NCI-H524 treated with DMSO at 0.1 percent for 48 hours (cell line): ENCODE results near the gene SERPINC1.
"Not testable (repeated sequence)": the region's sequence is repeated elsewhere in the genome, so short reads cannot be mapped to it uniquely, and the experiment has no call there.

ENCODE experiments used
- DNase-seq: peaks from one replicate; lab custom pipeline; 2025; lab: John Stamatoyannopoulos, UW

SERPINC1 gene

DNA sequence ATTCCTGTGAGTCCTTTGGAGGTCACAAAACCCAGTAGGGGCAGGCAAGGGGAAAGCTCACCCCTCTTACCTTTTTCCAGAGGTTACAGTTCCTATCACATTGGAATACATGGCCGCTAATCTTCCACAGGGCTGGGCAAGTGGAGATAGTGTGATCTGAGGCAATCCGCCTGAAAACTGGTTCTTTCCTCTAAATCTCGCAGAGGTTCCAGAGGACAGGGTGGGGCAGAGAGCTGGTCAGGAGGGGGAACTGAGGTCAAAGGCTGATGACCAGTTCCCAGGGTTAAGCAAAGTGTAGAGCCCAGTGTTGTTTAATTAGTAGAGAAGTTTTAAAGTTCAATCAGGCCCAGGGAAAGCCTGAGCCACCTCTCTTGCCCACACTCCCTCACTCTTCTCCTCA is at the start of gene SERPINC1:
TSS of gene SERPINC1 (minus strand) at position 179 of the 400 bp plus-strand sequence. CDS start at position 111, 68 bp downstream.
- no peak for DNase-seq

DNA sequence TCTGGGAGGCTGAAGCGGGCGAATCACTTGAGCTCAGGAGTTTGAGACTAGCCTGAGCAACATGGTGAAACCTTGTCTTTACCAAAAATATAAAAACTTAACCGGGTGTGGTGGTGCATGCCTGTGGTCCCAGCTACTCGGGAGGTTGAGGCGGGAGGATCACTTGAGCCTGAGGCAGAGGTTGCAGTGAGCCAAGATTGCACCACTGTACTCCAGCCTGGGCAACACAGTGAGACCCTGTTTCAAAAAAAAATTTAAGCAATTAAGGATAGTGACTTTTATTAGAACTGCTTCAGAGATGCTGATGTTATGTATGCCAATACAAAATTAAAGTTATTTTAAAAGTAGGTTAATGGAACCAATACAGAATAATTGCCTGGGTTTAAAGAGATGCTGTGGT is 48.8 kb upstream of the SERPINC1 start:
- not testable (repeated sequence) for DNase-seq

DNA sequence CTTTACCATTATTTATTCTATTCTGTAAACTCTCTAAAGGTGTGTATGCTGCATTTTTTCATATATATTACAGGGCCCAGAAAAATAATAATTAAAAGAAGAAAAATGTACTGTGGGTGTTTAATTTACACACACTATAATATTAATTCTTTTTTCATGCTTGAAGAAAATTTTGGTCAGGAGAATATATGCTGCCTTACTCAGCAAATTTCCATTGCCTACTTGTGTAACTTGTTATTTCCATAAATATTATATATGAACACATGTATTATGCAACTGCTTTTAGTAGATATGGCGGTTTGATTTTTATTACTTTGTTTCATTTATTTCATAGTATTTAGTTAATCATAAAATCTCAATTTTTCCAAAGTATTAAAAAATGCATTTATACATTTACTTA is 46.4 kb upstream of the SERPINC1 start:
- DNase-seq: no peak

DNA sequence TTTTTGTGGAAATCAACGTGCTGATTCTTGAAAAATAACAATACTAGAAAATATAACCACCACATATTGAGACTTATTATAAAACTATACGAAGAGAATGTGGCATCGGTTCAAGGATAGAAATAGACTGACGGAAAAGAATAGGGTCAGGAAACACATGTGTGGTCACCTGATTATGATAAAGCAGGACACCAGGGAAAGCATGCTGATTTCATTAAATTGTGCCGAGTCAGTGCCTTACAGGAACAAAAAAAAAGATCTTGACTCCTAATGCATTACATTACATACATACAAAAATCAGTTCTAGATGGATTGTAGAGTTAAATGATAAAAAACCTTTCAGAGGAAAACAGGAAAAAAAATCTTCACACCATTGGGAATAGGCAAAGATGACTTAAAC is 43.5 kb upstream of the SERPINC1 start:
- DNase-seq: no peak

DNA sequence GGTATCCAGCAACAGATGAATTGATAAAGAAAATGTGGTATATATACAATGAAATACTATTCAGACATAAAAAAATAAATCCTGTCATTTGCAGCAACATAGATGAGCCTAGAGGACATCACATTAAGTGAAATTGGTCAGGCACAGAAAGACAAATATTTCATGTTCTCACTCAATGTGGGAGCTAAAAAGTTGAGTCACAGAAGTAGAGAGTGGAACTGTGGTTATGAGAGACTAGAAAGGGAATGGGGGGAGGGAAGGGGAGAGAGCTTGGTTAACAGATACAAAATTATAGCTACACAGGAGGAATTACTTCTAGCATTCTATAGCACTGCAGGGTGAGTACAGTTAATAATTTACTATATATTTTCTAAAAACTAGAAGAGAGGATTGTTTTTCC is 37.1 kb upstream of the SERPINC1 start:
- no peak for DNase-seq

DNA sequence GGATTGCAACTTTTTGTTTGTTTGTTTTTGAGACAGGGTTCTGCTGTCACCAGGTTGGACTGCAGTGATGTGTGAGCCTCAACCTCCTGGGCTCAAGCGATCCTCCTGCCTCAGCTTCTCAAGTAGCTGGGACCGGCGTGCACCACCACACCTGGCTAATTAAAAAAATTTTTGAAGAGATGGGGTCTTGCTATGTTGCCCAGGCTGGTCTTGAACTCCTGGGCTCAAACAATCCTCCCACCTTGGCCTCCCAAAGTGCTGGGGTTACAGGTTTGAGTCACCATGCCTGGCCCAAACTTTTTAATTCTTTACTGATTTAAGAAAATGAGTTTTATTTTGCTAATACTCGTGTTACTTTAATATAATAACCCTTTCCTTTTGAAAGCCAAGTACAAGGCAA is 31.5 kb upstream of the SERPINC1 start:
- no peak for DNase-seq

DNA sequence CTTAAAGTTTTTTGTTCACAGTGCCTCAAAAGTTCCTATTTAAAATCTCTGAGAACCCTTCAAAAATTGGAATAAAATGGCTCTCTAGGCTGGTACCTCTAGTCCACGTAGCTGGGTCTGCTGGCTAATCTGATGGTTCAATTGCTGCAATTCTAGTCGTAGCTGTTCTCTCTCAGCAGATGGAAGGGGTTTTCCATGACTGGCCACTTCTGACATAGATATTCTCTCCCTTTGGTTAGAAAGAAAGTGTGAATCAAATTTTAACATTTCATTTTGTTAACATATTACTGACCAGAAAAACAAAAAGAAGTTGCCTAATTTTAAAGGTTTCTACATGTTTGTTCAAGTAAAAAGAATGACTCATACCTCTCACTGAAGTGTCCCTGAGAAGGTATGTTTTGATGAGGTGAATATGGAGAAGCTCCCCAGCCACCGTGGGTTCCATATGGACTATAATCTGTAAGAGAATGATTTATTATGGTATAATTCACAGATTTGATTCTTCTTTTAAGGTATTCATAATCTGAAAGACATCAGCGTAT is 29.3 kb upstream of the SERPINC1 start:
- no peak for DNase-seq

DNA sequence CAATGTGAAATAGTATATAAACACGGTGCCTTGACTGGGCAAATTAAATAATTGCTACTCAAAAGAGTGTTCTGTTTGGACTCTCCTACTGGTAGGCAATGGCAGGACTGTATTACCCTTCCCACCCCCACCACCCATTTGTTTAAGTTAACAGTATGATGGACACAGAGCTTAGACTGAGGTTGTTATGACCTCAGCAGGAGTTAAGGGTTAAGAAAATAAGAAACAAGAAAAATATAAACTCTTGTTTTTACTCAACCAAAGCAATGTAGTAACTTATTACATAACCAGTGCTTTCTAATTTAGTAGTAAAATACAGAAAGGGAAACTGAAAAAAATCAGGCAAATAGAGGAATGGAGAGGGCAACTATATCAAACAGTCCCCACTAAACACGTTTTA is 19.9 kb upstream of the SERPINC1 start:
- DNase-seq: no peak

DNA sequence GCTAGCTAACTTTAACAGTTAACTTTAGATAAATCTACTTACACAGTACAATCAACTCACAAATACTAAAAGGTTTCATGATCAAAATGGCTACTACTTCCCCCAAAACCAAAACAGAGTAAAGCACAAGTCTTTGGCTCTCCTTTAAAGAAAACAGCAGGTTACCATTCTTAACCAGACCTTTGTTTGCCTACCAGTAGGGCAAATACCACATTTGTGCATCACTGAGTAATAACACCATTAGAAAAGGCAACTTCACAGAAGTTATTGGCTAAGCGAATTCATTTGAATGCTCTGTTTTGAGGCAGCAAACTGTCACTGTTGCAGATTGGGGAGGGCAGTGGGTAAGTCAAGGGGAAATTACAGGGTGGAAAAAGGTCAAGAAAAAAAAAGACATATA is 17.3 kb upstream of the SERPINC1 start:
- no peak for DNase-seq

DNA sequence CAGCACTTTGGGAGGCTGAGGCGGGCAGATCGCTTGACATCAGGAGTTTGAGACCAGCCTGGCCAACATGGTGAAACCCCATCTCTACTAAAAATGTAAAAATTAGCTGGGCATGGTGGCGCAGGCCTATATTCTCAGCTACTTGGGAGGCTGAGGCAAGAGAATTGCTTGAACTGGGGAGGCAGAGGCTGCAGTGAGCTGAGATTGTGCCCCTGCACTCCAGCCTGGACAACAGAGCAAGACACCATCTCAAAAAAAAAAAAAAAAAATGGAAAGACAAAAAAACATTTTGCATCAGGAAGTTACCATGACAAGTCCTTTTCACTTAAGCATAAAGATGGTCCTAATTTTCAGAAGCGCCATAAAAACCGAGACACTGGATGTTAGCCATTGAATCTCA is 13.4 kb upstream of the SERPINC1 start:
- DNase-seq: not testable (repeated sequence)

DNA sequence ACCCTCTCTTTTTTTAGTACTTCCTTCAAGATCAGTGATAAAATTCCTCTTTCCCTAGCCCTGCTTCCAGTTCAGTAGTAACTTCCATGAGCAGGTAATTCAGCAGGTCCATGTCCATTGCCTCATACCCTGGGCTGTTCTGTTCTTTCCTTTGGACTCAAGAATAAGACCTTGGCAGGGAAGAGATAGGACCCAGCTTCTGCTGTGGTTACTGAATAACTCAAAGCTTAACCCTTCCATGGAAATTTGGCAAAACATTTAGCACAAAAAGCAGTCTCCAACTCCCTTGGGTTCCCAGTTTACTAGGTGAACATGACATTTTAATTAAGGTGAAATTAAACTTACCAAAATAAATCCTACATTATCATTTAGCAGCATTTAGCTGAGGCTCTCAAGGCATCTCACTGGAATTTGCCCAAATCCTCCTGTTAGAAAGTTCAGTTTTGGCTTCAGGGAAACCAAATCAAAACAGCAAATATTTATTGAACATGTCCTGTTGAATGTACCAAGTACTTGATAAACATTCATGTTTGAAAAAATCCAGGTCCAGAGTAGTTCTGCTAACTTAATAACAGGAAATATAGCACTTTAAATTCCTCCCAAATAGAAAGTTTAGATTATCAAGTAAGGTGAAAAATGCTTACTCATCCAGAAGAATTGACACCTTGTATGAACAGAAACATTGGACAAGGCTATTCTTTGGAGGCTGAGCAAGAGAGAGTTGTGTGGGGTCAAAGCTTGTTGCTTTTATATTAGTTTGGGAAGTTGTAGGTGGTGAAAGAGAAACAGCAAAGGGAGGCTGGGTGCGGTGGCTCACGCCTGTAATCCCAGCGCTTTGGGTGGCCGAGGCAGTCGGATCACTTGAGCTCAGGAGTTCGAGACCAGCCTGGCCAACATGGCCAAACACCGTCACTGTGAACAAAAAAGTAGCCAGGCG is 8.4 kb upstream of the SERPINC1 start:
- no peak for DNase-seq

DNA sequence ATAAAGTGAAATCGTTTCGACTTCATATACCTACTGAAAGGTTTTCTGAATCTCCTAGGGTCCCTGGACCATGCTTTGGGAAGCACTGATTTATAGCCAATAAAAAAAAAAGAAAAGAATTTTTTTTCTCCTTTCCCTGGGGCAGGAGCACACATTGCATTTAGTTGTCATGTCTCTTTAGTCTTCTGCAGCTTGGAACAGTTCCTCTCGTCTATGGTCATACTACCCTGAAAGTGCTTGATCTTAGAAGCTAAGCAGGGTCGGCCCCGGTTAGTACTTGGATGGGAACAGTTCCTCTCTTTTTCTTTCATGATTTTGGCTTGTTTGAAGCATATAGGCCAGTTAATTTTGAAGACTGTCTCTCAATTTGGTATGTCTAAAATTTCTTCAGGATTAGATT is 3.7 kb upstream of the SERPINC1 start:
- no peak for DNase-seq

DNA sequence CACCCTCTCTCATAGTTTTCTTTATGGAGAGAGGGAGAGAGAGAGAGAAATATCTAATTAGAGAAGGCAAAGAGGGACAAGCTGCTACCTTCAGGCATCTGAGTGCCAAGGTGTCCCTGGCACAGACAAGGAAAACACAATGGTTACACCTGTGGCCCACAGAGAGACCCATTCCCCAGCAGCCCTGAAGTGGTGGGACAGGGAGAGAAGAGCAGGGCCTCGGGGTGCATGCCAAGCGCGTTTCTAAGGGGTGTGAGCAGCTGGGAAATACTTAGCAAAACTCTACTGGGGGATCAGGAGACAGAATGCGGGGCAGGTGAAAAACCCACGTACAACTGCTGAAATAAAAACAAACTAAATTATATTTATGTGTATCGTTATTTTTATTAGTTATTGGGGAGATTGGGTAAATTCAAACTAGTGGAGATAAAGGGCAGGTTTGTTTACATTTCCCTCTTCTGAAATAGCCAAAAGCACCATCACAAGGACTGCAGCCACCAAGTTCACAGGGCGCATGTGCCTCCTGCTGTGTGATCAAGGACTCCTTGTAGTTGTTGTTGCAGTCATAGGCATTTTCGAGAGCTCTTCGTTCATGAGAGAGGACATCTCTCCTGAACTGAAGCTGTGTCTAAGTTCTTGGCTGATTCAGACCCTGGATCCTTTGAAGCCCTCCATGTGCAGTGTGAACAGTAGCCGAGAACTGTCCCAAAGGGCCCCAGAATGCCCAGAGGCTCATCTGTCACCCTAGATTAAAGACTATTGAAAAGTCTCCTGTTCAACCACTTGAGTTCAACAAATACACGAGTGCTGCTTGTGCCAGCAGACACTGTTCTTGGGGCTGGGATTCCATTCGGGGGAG is 737 bp upstream of the SERPINC1 start:
- DNase-seq: no peak

DNA sequence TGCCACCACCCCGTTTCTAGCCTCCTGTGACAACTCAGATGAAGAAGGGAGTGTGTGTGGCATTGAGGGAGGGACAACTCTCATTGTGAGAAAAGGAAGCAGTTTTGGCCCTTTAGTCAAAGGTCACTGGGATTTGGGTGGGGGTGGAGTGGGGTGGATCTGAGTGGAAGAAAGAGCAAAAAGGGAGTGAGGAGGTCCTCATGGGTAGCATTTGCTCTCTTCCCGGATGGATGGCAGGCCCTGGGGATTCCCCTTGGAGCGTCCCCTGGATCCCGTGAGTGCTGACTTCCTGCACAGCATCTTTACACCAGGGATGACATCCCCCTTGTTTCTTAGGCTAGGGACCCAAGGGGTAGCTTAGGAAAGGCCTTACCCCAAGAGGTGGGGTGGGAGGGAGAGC is 460 bp downstream of the SERPINC1 start:
- no peak for DNase-seq

DNA sequence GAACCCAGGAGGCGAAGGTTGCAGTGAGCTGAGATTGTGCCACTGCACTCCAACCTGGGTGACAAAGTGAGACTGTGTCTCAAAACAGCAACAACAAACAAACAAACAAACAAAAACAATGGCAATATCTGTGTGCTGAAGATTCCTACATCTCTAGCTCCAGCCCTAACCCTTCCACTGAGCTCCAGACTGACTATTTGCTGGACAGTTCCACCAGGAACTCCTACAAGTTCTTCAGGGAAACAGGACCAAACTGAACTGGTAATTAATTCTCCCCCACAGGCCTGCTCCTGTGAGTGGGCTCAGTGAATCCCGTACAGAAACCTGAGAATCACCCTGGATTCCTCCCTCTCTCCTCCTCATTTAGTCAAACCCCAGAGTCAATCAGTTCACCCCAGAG is 1.5 kb downstream of the SERPINC1 start:
- DNase-seq: no peak

DNA sequence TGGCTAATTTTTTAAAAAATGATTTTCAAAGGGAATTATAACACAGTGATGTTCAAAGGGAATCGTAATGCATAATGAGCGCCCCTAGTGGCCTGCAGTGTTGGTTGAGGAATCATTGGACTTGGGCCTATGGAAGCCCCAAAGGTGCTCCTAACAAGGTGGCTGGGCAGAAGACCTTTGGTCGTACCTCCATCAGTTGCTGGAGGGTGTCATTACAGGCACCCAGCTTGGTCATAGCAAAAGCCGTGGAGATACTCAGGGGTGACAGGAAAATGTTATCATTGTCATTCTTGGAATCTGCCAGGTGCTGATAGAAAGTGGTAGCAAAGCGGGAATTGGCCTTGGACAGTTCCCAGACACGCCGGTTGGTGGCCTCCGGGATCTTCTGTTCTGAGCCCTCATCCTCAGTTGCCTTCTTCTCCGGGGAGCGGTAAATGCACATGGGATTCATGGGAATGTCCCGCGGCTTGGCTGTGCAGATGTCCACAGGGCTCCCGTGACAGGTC is 2.7 kb downstream of the SERPINC1 start:
- DNase-seq: no peak

DNA sequence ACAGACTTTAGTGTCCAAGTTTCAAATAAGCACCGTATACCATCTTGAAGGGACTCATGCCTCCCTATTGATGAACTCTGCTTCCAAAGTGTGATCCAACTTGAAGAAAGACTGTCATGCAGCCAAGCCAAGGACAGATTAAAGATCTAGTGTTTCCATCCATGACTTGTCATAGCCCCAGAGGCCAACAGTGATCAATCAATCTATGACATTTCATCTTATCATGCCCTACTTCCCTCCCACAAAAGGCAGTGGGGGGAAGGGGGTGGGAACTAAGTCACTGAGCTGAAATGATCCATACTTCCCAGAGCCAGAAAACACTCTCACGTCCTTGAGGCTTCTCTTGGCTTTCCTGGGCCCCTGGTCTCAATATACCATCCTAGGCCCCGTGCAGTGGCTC is 4.0 kb downstream of the SERPINC1 start:
- no peak for DNase-seq

DNA sequence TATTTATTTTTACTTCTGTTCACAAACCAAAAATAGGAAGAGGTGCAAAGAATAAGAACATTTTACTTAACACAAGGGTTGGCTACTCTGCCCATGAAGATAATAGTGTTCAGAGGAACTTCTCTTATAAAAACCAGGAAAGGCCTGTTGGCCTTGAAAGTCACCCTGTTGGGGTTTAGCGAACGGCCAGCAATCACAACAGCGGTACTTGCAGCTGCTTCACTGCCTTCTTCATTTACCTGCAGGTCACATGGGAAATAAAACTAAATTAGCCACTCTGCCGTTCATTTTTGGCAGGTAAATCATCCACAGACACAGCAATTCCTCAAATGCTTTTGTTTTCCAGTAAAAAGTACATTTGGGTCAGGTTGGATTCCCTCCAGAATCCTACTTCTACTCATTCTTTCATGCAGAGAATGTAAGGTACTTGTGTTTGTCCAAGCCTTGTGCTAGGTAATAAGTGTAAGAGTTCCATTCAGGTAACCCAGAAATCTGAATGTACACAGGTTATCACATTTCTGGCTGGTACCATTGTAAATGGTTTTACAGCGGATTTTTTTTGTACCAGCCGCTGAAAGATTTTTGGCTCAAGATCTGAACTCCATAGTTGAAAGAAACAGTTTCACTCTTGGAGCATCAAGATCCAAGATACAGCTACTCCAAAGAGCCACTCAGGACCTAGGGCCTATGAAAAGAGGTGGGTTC is 13.1 kb downstream of the SERPINC1 start:
- DNase-seq: no peak

DNA sequence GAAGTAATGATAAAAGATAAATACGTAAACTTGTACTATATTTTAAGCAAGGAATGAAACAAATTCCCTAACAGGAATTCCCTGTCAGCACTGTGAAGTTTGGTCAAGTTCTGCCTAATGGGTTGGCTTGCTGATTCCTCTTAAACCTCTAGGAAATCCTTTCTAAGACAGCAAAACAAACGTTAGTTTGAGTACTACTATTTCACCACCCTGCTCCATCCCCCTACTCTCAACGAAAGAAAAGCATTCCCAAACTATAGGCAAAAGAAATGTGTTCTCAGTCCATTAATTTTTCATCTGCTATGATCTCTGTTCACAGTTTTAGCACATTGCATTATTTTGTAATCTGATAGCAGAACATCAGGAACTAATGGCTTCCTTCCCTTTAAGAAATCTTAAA is 16.1 kb downstream of the SERPINC1 start:
- DNase-seq: no peak

DNA sequence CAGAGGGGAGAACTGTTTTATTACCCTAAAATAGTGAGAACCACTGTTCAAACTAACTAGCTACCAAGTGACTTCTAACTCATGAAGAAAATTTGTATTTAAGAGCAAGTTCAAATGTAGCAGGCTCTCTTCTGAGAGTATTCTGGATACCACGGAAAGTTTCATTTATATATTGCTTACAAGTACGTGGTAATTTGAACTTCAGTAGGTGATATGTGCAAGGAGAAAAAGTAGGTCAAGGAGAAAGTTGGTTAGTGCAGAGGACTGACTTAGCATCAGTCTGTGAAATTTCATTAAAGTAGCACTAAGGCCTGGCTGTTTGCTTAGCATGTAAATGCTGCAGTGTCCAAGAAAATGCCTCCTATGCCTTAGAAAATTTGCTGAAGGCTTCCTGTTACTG is 16.7 kb downstream of the SERPINC1 start:
- no peak for DNase-seq

DNA sequence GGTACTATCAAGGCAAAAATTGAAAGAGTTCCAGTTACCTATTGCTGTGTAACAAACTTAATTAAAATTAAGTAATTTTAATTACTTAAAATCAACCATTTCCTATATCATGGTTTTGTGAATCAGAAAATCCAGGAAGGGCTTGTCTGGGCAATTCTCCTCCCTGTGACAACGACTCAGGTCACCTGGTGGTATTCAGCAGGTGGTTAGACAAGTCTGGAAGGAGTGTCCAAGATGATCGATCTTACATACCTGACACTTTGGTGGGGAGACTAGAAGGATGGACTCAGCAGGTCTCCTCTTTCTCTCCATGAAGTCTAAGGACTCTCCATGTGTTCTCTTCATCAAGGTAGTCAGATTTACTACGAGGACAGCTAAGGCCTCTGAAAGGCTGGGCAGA is 22.9 kb downstream of the SERPINC1 start:
- DNase-seq: no peak

DNA sequence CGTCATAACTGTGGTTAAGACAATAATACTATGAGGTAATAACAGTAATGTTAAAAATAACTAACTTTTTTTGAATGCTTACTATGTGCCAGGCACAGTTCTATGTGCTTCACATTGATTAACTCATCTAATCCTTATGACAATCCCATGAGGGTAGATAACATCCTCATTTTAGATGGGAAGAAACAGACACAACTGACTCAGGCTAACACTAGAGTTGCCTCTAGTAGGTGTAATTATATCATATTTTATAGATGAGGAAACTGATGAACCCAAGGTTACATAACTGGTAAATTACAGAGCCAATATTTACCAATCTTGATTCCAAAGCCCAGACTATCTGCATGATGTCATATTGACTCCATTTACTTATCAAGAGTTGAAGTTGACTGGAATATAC is 23.5 kb downstream of the SERPINC1 start:
- DNase-seq: no peak
